ENCODE measurements around the gene TRPM3.

GRCh38 chr9:70878576-70878975 lies 242.8 kb downstream of the TRPM3 start:
- TF ChIP-seq, protein P1, sequence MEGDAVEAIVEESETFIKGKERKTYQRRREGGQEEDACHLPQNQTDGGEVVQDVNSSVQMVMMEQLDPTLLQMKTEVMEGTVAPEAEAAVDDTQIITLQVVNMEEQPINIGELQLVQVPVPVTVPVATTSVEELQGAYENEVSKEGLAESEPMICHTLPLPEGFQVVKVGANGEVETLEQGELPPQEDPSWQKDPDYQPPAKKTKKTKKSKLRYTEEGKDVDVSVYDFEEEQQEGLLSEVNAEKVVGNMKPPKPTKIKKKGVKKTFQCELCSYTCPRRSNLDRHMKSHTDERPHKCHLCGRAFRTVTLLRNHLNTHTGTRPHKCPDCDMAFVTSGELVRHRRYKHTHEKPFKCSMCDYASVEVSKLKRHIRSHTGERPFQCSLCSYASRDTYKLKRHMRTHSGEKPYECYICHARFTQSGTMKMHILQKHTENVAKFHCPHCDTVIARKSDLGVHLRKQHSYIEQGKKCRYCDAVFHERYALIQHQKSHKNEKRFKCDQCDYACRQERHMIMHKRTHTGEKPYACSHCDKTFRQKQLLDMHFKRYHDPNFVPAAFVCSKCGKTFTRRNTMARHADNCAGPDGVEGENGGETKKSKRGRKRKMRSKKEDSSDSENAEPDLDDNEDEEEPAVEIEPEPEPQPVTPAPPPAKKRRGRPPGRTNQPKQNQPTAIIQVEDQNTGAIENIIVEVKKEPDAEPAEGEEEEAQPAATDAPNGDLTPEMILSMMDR (IDR thresholded peaks at IDR 0.05), result no peak
- no peak for TF ChIP-seq POLR2A (IDR thresholded peaks at IDR 0.05)

All from esophagus squamous epithelium (tissue), 4 donors.